HG02642 (cell line): ENCODE measurements around the gene OR10J1.

Source experiments
- ATAC-seq: cut with Tn5 transposase; IDR thresholded peaks from one replicate; pipeline ENCODE4 v1.9.1; 2021; ENCODE audit warnings: mild to moderate bottlenecking; ENCODE audit not compliant: unreplicated experiment, poor library complexity

OR10J1 gene

GRCh38 chr1:159474926-159475325, 35.4 kb downstream of the OR10J1 start:
- no peak for ATAC-seq

GRCh38 chr1:159483501-159483900, 44.0 kb downstream of the OR10J1 start:
- no peak for ATAC-seq
